H9 (cell line): ENCODE data around the gene RDH14. TPM values are rescaled to one million over a fixed set of nuclear protein-coding genes. Genes with fewer than 3 reads are reported as not detected.

Source experiments
- DNase-seq: peaks from one replicate; pipeline ENCODE4 v3.0.0-alpha.2; 2017
- H2AFZ ChIP-seq: one replicate; pipeline ENCODE4 v1.6.1; 2013; ENCODE audit warnings: mild to moderate bottlenecking, low read length, control low read depth, moderate library complexity
- H2AK5ac ChIP-seq: 2 replicates; pipeline ENCODE4 v1.6.1; 2013; ENCODE audit warnings: low read length, control low read depth, mixed read lengths; ENCODE audit not compliant: insufficient read length
- H2BK120ac ChIP-seq: one replicate; pipeline ENCODE4 v1.6.1; 2013; ENCODE audit warnings: low read depth, mild to moderate bottlenecking, low read length, control low read depth, inconsistent platforms; ENCODE audit not compliant: poor library complexity, severe bottlenecking
- H2BK12ac ChIP-seq: 2 replicates; pipeline ENCODE4 v1.6.1; 2013; ENCODE audit warnings: low read length, control low read depth, mixed read lengths, low read depth; ENCODE audit not compliant: insufficient read length
- H2BK15ac ChIP-seq: 2 replicates; pipeline ENCODE4 v1.6.1; 2013; ENCODE audit warnings: low read depth, low read length, control low read depth
- H2BK20ac ChIP-seq: one replicate; pipeline ENCODE4 v1.6.1; 2013; ENCODE audit warnings: low read depth, mild to moderate bottlenecking, low read length, control low read depth, inconsistent platforms; ENCODE audit not compliant: poor library complexity, severe bottlenecking
- H2BK5ac ChIP-seq: 2 replicates; pipeline ENCODE4 v1.6.1; 2013; ENCODE audit warnings: low read length, control low read depth, mixed read lengths; ENCODE audit not compliant: insufficient read length
- H3K14ac ChIP-seq: 2 replicates; pipeline ENCODE4 v1.6.1; 2013; ENCODE audit warnings: low read length, control low read depth; ENCODE audit not compliant: insufficient read depth
- H3K18ac ChIP-seq: 2 replicates; pipeline ENCODE4 v1.6.1; 2013; ENCODE audit warnings: low read depth, mild to moderate bottlenecking, mixed read lengths, low read length, control low read depth; ENCODE audit not compliant: insufficient read length
- H3K23ac ChIP-seq: 2 replicates; pipeline ENCODE4 v1.6.1; 2013; ENCODE audit warnings: low read length, control low read depth, mixed read lengths, low read depth; ENCODE audit not compliant: insufficient read length
- H3K23me2 ChIP-seq: 2 replicates; pipeline ENCODE4 v1.6.1; 2013; ENCODE audit warnings: low read depth, mild to moderate bottlenecking, mixed read lengths, low read length, control low read depth; ENCODE audit not compliant: insufficient read length, poor library complexity, severe bottlenecking
- H3K27ac ChIP-seq: 2 replicates; pipeline ENCODE4 v1.5.1; 2013; ENCODE audit warnings: low read length, control low read depth, mixed read lengths, low read depth; ENCODE audit not compliant: insufficient read length
- H3K27me3 ChIP-seq: 2 replicates; pipeline ENCODE4 v1.6.1; 2013; ENCODE audit warnings: low read length, control low read depth, inconsistent platforms; ENCODE audit not compliant: insufficient read depth
- H3K4ac ChIP-seq: 2 replicates; pipeline ENCODE4 v1.6.1; 2013; ENCODE audit warnings: low read depth, mild to moderate bottlenecking, control low read depth, inconsistent platforms, low read length, moderate library complexity
- H3K4me1 ChIP-seq: 2 replicates; pipeline ENCODE4 v1.6.1; 2013; ENCODE audit warnings: low read length, control low read depth, inconsistent platforms; ENCODE audit not compliant: insufficient read depth
- H3K4me2 ChIP-seq: 2 replicates; pipeline ENCODE4 v1.6.1; 2013; ENCODE audit warnings: low read length, control low read depth, mixed read lengths; ENCODE audit not compliant: insufficient read length, insufficient read depth
- H3K56ac ChIP-seq: 2 replicates; pipeline ENCODE4 v1.6.1; 2013; ENCODE audit warnings: low read depth, mild to moderate bottlenecking, mixed read lengths, low read length, control low read depth; ENCODE audit not compliant: insufficient read length
- H3K79me1 ChIP-seq: 2 replicates; pipeline ENCODE4 v1.6.1; 2013; ENCODE audit warnings: low read depth, mild to moderate bottlenecking, moderate library complexity, low read length, control low read depth, inconsistent platforms; ENCODE audit not compliant: insufficient read depth, poor library complexity, severe bottlenecking
- H3K79me2 ChIP-seq: 2 replicates; pipeline ENCODE4 v1.6.1; 2013; ENCODE audit warnings: low read length, control low read depth, inconsistent platforms; ENCODE audit not compliant: insufficient read depth
- H3K9ac ChIP-seq: 2 replicates; pipeline ENCODE4 v1.6.1; 2013; ENCODE audit warnings: low read length, control low read depth, mixed read lengths; ENCODE audit not compliant: insufficient read length; ENCODE audit errors: extremely low read depth
- H3K9me3 ChIP-seq: one replicate; pipeline ENCODE4 v1.6.1; 2013; ENCODE audit warnings: low read depth, low read length, inconsistent platforms; ENCODE audit not compliant: control insufficient read depth
- H3T11ph ChIP-seq: one replicate; pipeline ENCODE4 v1.6.1; 2013; ENCODE audit warnings: mild to moderate bottlenecking, low read length, control low read depth, inconsistent platforms
- H4K20me1 ChIP-seq: one replicate; pipeline ENCODE4 v1.6.1; 2013; ENCODE audit not compliant: control insufficient read depth, insufficient read length, insufficient read depth
- H4K5ac ChIP-seq: 2 replicates; pipeline ENCODE4 v1.6.1; 2013; ENCODE audit warnings: low read depth, mild to moderate bottlenecking, mixed read lengths, low read length, control low read depth; ENCODE audit not compliant: insufficient read length
- H4K8ac ChIP-seq: replicated peaks from 2 replicates; pipeline ENCODE4 v1.6.1; 2013; ENCODE audit warnings: low read length, control low read depth, mixed read lengths, low read depth; ENCODE audit not compliant: insufficient read length
- H4K91ac ChIP-seq: 2 replicates; pipeline ENCODE4 v1.6.1; 2013; ENCODE audit warnings: low read depth, mild to moderate bottlenecking, moderate library complexity, mixed read lengths, low read length, control low read depth; ENCODE audit not compliant: insufficient read length
- H3K27ac Mint-ChIP-seq, 3 experiments: 2 replicates in 2 of 3; 3 replicates in 1 of 3; pipeline ENCODE4 v1.8.0; 2020 to 2021; ENCODE audit warnings: mixed read lengths in 3 of 3, mild to moderate bottlenecking in 1 of 3, moderate library complexity in 1 of 3
- H3K27me3 Mint-ChIP-seq: 2 replicates; pipeline ENCODE4 v1.8.0; 2021; ENCODE audit warnings: low read depth, mild to moderate bottlenecking, moderate library complexity, mixed read lengths
- H3K36me3 Mint-ChIP-seq, 3 experiments: 2 replicates in 2 of 3; 3 replicates in 1 of 3; pipeline ENCODE4 v1.8.0; 2020 to 2021; ENCODE audit warnings: low read depth in 3 of 3, mixed read lengths in 3 of 3; ENCODE audit not compliant: insufficient read depth in 1 of 3
- H3K4me1 Mint-ChIP-seq, 2 experiments: 2 replicates each; pipeline ENCODE4 v1.8.0; 2020; ENCODE audit warnings: mixed read lengths in 2 of 2
- H3K4me3 Mint-ChIP-seq, 2 experiments: 2 replicates in 1 of 2; 3 replicates in 1 of 2; pipeline ENCODE4 v1.8.0; 2020 to 2021; ENCODE audit warnings: mild to moderate bottlenecking in 2 of 2, mixed read lengths in 2 of 2, moderate library complexity in 1 of 2
- H3K9me3 Mint-ChIP-seq, 2 experiments: 2 replicates in 1 of 2; 3 replicates in 1 of 2; pipeline ENCODE4 v1.8.0; 2020; ENCODE audit warnings: mild to moderate bottlenecking in 2 of 2, mixed read lengths in 2 of 2, moderate library complexity in 1 of 2
- whole genome bisulfite sequencing: extraction: QIAGEN DNeasy Blood & Tissue Kit; methylation state at CpG from one replicate; pipeline ENCODE4 v1.1.7; 2013; ENCODE audit warnings: missing lambda C conversion rate, low lambda C conversion rate, mixed read lengths; ENCODE audit not compliant: insufficient read length; ENCODE audit errors: extremely low coverage; 5-methylcytosine and 5-hydroxymethylcytosine counted together
- total RNA-seq: library from RNA; stranded (reverse); gene quantifications from 2 replicates; pipeline ENCODE4 v1.2.1, GENCODE V29; 2021
- TF ChIP-seq, protein P1 (sequence below): fragments of 200-600 bp; sonication (generic); conservative IDR thresholded peaks from 3 replicates; pipeline ENCODE4 v1.8.0; 2021; ENCODE audit warnings: antibody characterized with exemption, mild to moderate bottlenecking

RDH14 gene
- total RNA-seq, 1 experiment from 2014 or later, result 25.5 TPM

DNA sequence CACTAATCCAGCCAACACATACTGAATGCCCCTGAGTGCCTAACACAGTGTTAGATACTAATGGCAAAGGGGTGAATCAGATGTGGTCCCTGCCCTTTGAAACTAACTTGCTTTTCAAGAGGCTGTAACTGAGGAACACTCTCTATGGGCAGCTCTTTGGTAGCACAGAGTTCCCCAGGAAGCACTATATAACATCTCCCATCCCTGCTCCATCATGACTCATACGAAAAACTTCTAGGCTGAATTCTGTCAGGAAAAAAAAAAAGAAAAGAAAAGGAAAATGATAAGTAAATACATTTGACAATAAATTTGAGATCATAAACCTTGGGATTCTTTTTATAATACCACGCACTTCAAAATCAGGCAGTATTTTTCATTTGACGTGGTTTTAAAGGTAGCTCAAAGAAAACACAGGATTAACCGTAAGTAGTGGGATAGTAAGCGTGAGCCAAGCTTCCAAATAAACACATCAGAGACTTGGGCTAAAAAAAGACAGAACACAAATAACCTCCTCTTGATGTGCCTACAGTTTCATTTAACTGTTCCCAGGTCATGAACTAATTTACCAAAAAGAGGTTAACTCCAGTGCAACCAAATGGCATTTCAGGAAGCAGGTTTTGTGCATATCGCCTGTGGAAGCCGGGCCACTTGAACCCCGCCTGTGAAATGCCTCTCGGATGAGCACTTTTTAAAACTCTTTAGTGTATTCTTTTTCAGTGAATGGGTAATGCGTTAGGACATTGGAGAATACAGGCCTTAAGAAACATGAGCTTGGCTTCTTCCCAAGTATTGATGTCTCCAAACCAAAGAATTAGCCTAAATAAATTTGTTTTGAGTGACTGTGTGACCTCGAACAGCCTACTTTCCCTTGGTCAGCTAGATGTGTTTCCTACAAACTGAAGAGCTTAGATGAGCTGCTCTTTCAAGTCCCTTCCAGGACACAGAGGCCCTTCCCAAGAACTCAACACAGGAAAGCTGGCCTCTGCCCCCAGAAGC, 42.0 kb downstream of the RDH14 start:
- no peaks in the 10 kb centered on the region for H3K36me3 Mint-ChIP-seq
- no peak overlapping the region for H3K27ac Mint-ChIP-seq
- H4K8ac ChIP-seq, result no peak overlapping the region
- H2BK12ac ChIP-seq, result no peak overlapping the region
- H3K79me1 ChIP-seq, result no peaks in the 10 kb centered on the region
- no peak overlapping the region for H2AFZ ChIP-seq
- peaks cover 14 to 18% of the 10 kb centered on the region in 2 experiments for H3K4me1 Mint-ChIP-seq
- no peaks in the 10 kb centered on the region for H3K9me3 ChIP-seq
- no peak overlapping the region for H3T11ph ChIP-seq
- H3K4ac ChIP-seq, result no peak overlapping the region
- no peak overlapping the region for H3K4me3 Mint-ChIP-seq
- no peak overlapping the region for H2BK120ac ChIP-seq
- no peak overlapping the region for H3K23ac ChIP-seq
- no peak overlapping the region for H2BK20ac ChIP-seq
- H4K5ac ChIP-seq, result no peak overlapping the region
- TF ChIP-seq, protein P1, sequence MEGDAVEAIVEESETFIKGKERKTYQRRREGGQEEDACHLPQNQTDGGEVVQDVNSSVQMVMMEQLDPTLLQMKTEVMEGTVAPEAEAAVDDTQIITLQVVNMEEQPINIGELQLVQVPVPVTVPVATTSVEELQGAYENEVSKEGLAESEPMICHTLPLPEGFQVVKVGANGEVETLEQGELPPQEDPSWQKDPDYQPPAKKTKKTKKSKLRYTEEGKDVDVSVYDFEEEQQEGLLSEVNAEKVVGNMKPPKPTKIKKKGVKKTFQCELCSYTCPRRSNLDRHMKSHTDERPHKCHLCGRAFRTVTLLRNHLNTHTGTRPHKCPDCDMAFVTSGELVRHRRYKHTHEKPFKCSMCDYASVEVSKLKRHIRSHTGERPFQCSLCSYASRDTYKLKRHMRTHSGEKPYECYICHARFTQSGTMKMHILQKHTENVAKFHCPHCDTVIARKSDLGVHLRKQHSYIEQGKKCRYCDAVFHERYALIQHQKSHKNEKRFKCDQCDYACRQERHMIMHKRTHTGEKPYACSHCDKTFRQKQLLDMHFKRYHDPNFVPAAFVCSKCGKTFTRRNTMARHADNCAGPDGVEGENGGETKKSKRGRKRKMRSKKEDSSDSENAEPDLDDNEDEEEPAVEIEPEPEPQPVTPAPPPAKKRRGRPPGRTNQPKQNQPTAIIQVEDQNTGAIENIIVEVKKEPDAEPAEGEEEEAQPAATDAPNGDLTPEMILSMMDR, result no peak
- H4K91ac ChIP-seq, result no peak overlapping the region
- no peak overlapping the region for H3K18ac ChIP-seq
- no peaks in the 10 kb centered on the region for H4K20me1 ChIP-seq
- H3K56ac ChIP-seq, result no peak overlapping the region
- no peak overlapping the region for H3K4me2 ChIP-seq
- no peak overlapping the region for H3K27ac ChIP-seq
- no peak overlapping the region for H2AK5ac ChIP-seq
- no peaks in the 10 kb centered on the region for H3K9me3 Mint-ChIP-seq
- H3K23me2 ChIP-seq, result no peaks in the 10 kb centered on the region
- no peak overlapping the region for H3K14ac ChIP-seq
- no peaks in the 10 kb centered on the region for H3K4me1 ChIP-seq
- DNase-seq, result no peak
- H3K9ac ChIP-seq, result no peak overlapping the region
- no peaks in the 10 kb centered on the region for H3K27me3 ChIP-seq
- no peak overlapping the region for H2BK15ac ChIP-seq
- H2BK5ac ChIP-seq, result no peak overlapping the region
- WGBS, result no CpG with 5 or more reads among the region's 11 CpGs
- no peaks in the 10 kb centered on the region for H3K27me3 Mint-ChIP-seq
- no peaks in the 10 kb centered on the region for H3K79me2 ChIP-seq
